OCI-LY7 (cell line): ENCODE data around the gene INO80D.

ENCODE experiments used
- CTCF ChIP-seq: fragments of 200-600 bp; sonication (generic); conservative IDR thresholded peaks from 2 replicates; pipeline ENCODE4 v1.5.1; 2014; ENCODE audit warnings: mild to moderate bottlenecking, antibody characterized with exemption, low read length, moderate library complexity, mixed read lengths
- EZH2phosphoT487 ChIP-seq: fragments of 200-600 bp; sonication (generic); IDR thresholded peaks from 2 replicates; pipeline ENCODE4 v1.6.1; 2018; ENCODE audit warnings: low read depth, borderline replicate concordance, mild to moderate bottlenecking, mixed run types, antibody characterized with exemption, low read length, moderate library complexity, mixed read lengths

DNA sequence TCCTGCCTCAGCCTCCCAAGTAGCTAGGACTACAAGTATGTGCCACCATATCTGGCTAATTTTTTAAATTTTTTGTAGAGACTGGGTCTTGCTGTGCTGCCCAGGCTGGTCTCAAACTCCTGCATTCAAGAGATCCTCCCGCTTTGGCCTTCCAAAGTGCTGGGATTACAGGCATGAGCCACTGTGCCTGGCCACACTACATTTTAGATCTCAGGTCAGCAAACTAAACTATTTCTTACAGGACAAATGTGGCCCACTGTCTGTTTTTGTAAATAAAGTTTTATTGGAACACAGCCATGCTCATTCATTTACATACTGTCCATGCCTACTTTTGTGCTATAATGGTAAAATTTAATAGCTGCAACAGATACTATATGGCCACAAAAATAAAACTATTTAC is 17.8 kb downstream of the INO80D start:
- TF ChIP-seq CTCF: no peak
- TF ChIP-seq EZH2phosphoT487: no peak
